IMR-90 (cell line): ENCODE data around the gene RGS9BP. TPM values are rescaled to one million over a fixed set of nuclear protein-coding genes. Genes with fewer than 3 reads are reported as not detected.
"Not testable (repeated sequence)": the region's sequence is repeated elsewhere in the genome, so short reads cannot be mapped to it uniquely, and the experiment has no call there.

Experiments
- ATAC-seq: fragments of 200-7000 bp; cut with Tn5 transposase; 2 replicates; pipeline ENCODE4 v1.9.1; 2020; ENCODE audit warnings: low read depth, mild to moderate bottlenecking, moderate library complexity
- BruUV-seq: library from RNA; stranded (reverse); fragments of 400-500 nt; replicated peaks from 2 replicates; lab custom pipeline; 2021; lab: Mats Ljungman, UMichigan
- CTCF ChIA-PET: fragments of 300-600 bp; formaldehyde crosslinking; extraction: SDS; loops from one replicate; lab custom pipeline; 2021; ENCODE audit warnings: antibody characterized with exemption; lab: Yijun Ruan, JAX
- POLR2A ChIA-PET: fragments of 300-600 bp; sonication (Branson Sonifier 250); formaldehyde crosslinking; loops from one replicate; lab custom pipeline; 2022; ENCODE audit warnings: antibody characterized with exemption; ENCODE audit not compliant: unreplicated experiment; lab: Charles Lee
- DNase-seq: peaks from one replicate; pipeline ENCODE4 v3.0.0; 2013
- H2AFZ ChIP-seq: replicated peaks from 2 replicates; pipeline ENCODE3; 2013; ENCODE audit warnings: low read length, mild to moderate bottlenecking; ENCODE audit not compliant: poor library complexity
- H2AK5ac ChIP-seq: 2 replicates; pipeline ENCODE4 v1.6.1; 2013; ENCODE audit warnings: low read depth, low read length, inconsistent platforms
- H2AK9ac ChIP-seq: replicated peaks from 2 replicates; pipeline ENCODE3; 2013; ENCODE audit warnings: mild to moderate bottlenecking, low read depth, low read length, moderate library complexity; ENCODE audit not compliant: poor library complexity
- H2BK120ac ChIP-seq: 2 replicates; pipeline ENCODE4 v1.6.1; 2013; ENCODE audit warnings: low read depth, low read length, inconsistent platforms
- H2BK15ac ChIP-seq: 3 replicates; pipeline ENCODE4 v1.6.1; 2013; ENCODE audit warnings: low read depth, low read length, inconsistent platforms
- H2BK20ac ChIP-seq: 2 replicates; pipeline ENCODE4 v1.6.1; 2013; ENCODE audit warnings: low read depth, mild to moderate bottlenecking, inconsistent platforms, low read length, moderate library complexity
- H2BK5ac ChIP-seq: 2 replicates; pipeline ENCODE4 v1.6.1; 2013; ENCODE audit warnings: mild to moderate bottlenecking, low read depth, low read length, inconsistent platforms; ENCODE audit not compliant: poor library complexity, severe bottlenecking
- H3K14ac ChIP-seq: replicated peaks from 2 replicates; pipeline ENCODE4 v1.6.1; 2013; ENCODE audit warnings: low read depth, low read length, inconsistent platforms
- H3K18ac ChIP-seq: 2 replicates; pipeline ENCODE4 v1.6.1; 2013; ENCODE audit warnings: low read depth, low read length, control low read depth
- H3K23ac ChIP-seq: 2 replicates; pipeline ENCODE4 v1.6.1; 2013; ENCODE audit warnings: low read depth, low read length, inconsistent platforms
- H3K27ac ChIP-seq: 2 replicates; pipeline ENCODE4 v1.5.1; 2013; ENCODE audit warnings: mild to moderate bottlenecking, control low read depth, low read length; ENCODE audit not compliant: insufficient read depth
- H3K27me3 ChIP-seq: 2 replicates; pipeline ENCODE4 v1.6.1; 2013; ENCODE audit warnings: low read length; ENCODE audit not compliant: control insufficient read depth, insufficient read depth
- H3K36me3 ChIP-seq: 2 replicates; pipeline ENCODE4 v1.6.1; 2013; ENCODE audit warnings: low read length, mixed read lengths; ENCODE audit not compliant: control insufficient read depth, insufficient read depth
- H3K4ac ChIP-seq: 2 replicates; pipeline ENCODE4 v1.6.1; 2013; ENCODE audit warnings: low read depth, low read length, inconsistent platforms
- H3K4me1 ChIP-seq: 2 replicates; pipeline ENCODE4 v1.6.1; 2013; ENCODE audit warnings: low read length, mixed read lengths; ENCODE audit not compliant: control insufficient read depth, insufficient read depth
- H3K4me2 ChIP-seq: 2 replicates; pipeline ENCODE4 v1.6.1; 2013; ENCODE audit warnings: low read depth, mild to moderate bottlenecking, control low read depth, low read length, moderate library complexity
- H3K4me3 ChIP-seq: 2 replicates; pipeline ENCODE4 v1.5.1; 2013; ENCODE audit warnings: low read depth, mild to moderate bottlenecking, control low read depth, low read length, moderate library complexity; ENCODE audit not compliant: insufficient read depth
- H3K56ac ChIP-seq: 2 replicates; pipeline ENCODE4 v1.6.1; 2013; ENCODE audit warnings: low read length, inconsistent platforms; ENCODE audit not compliant: insufficient read depth; ENCODE audit errors: extremely low read depth
- H3K79me1 ChIP-seq, 2 experiments: 2 replicates each; pipeline ENCODE4 v1.6.1; 2013; ENCODE audit warnings: low read length in 2 of 2, inconsistent platforms in 1 of 2, low read depth in 1 of 2
- H3K9ac ChIP-seq: 2 replicates; pipeline ENCODE4 v1.6.1; 2013; ENCODE audit warnings: low read depth, low read length, control low read depth
- H3K9me1 ChIP-seq: 2 replicates; pipeline ENCODE4 v1.6.1; 2013; ENCODE audit warnings: low read length, inconsistent platforms; ENCODE audit not compliant: insufficient read depth
- H3K9me3 ChIP-seq: 2 replicates; pipeline ENCODE4 v1.6.1; 2013; ENCODE audit warnings: low read length; ENCODE audit not compliant: control insufficient read depth, insufficient read depth
- H4K20me1 ChIP-seq: 2 replicates; pipeline ENCODE4 v1.6.1; 2013; ENCODE audit warnings: low read length, inconsistent platforms; ENCODE audit not compliant: insufficient read depth
- H4K5ac ChIP-seq: 2 replicates; pipeline ENCODE4 v1.6.1; 2013; ENCODE audit warnings: mild to moderate bottlenecking, low read depth, low read length, control low read depth
- H4K8ac ChIP-seq, 2 experiments: 2 replicates each; pipeline ENCODE4 v1.6.1; 2013; ENCODE audit warnings: low read depth in 2 of 2, low read length in 2 of 2, control low read depth in 1 of 2, inconsistent platforms in 1 of 2
- H4K91ac ChIP-seq: 2 replicates; pipeline ENCODE4 v1.6.1; 2013; ENCODE audit warnings: low read depth, low read length, inconsistent platforms; ENCODE audit not compliant: insufficient read depth
- WGBS, 2 experiments: methylation state at CpG; one replicate each; pipeline versions ENCODE4 v1.1.5 to v1.1.7; 2013; ENCODE audit warnings: missing lambda C conversion rate in 2 of 2; ENCODE audit not compliant: insufficient read length in 1 of 2; ENCODE audit errors: extremely low coverage in 2 of 2; 5-methylcytosine and 5-hydroxymethylcytosine counted together
- dilution Hi-C: fragments of 300-500 bp; cut with HindIII; formaldehyde crosslinking; loops from one replicate; pipeline ENCODE4 v1.14.3; 2018; ENCODE audit warnings: low sequenced_read_pairs; ENCODE audit not compliant: unreplicated experiment
- in situ Hi-C: fragments of 300-500 bp; cut with MboI; formaldehyde crosslinking; loops from 3 replicates; pipeline ENCODE4 v1.14.3; 2019; ENCODE audit warnings: low sequenced_read_pairs, inconsistent platforms, mixed read lengths
- intact Hi-C: fragments of 100-400 bp; cut with micrococcal nuclease; formaldehyde crosslinking; loops from 2 replicates; pipeline ENCODE4 v1.10.0; 2022
- polyA plus RNA-seq, 3 experiments: library from polyadenylated mRNA; depleted of rRNA; stranded (reverse); fragments of >200 nt; gene quantifications; 2 replicates each; pipeline ENCODE4 v1.2.3, GENCODE V29; 2012; ENCODE audit warnings: low replicate concordance in 1 of 3
- total RNA-seq: library from RNA; depleted of rRNA; stranded (reverse); fragments of >200 nt; gene quantifications from 2 replicates; pipeline ENCODE4 v1.2.3, GENCODE V29; 2012

The RGS9BP gene
- total and polyA plus RNA-seq, 2 of the 4 experiments (the other 2 are of a cell fraction), result 0.03 to 0.18 TPM

- ChIA-PET CTCF (interaction anchor here (0.7 kb wide), 1 partner anchor 321 kb away, joined by 3 read pairs; no protein-coding TSS in a partner anchor), POLR2A (interaction anchor here (0.6 kb wide), 1 partner anchor 356 kb away, joined by 5 read pairs; no protein-coding TSS in a partner anchor)
- ATAC-seq, H3K4me2 ChIP-seq, H2AK9ac ChIP-seq, H3K27me3 ChIP-seq, H4K5ac ChIP-seq, H2BK15ac ChIP-seq, H3K27ac ChIP-seq, H4K91ac ChIP-seq, H3K56ac ChIP-seq, H2BK120ac ChIP-seq, in situ Hi-C loops, H3K9me1 ChIP-seq, H3K4ac ChIP-seq, H3K14ac ChIP-seq, H3K18ac ChIP-seq, H2AFZ ChIP-seq, H2BK20ac ChIP-seq, H3K4me3 ChIP-seq, H2BK5ac ChIP-seq, H3K23ac ChIP-seq, intact Hi-C loops, H4K8ac ChIP-seq, DNase-seq, dilution Hi-C loops, H3K9ac ChIP-seq, H4K20me1 ChIP-seq, BruUV-seq, H3K9me3 ChIP-seq, H2AK5ac ChIP-seq, H3K4me1 ChIP-seq: not testable (repeated sequence)
- WGBS, 2 experiments, result 86% methylated on average over 1 of the region's 3 CpGs; no CpG with 5 or more reads in 1 of the 2 experiments
- Histone ChIP-seq H3K36me3 (peaks cover 13% of the 10 kb centered on the region), H3K79me1 (peaks cover 10 to 39% of the 10 kb centered on the region in 2 experiments)
Observed at GRCh38 chr19:32696771-32697170, 21.1 kb downstream of the RGS9BP start.

GRCh38 chr19:32700129-32700528 lies 24.5 kb downstream of the RGS9BP start:
- H3K79me1 ChIP-seq, result peaks cover 0 to 21% of the 10 kb centered on the region in 2 experiments; a peak in 3 of 4 replicates
- H3K14ac ChIP-seq, H3K4me1 ChIP-seq, BruUV-seq, H4K8ac ChIP-seq, ATAC-seq, H2AK9ac ChIP-seq, H3K4ac ChIP-seq, H3K9me3 ChIP-seq, H3K18ac ChIP-seq, H4K91ac ChIP-seq, H3K56ac ChIP-seq, H4K20me1 ChIP-seq, H2BK15ac ChIP-seq, DNase-seq, intact Hi-C loops, H3K23ac ChIP-seq, H4K5ac ChIP-seq, in situ Hi-C loops, H3K4me2 ChIP-seq, H3K9ac ChIP-seq, CTCF ChIA-PET, H3K27me3 ChIP-seq, dilution Hi-C loops, H2BK5ac ChIP-seq, H3K4me3 ChIP-seq, H2BK20ac ChIP-seq, H2AK5ac ChIP-seq, H2BK120ac ChIP-seq, H3K36me3 ChIP-seq, H2AFZ ChIP-seq, H3K27ac ChIP-seq, H3K9me1 ChIP-seq: not testable (repeated sequence)
- WGBS, 2 experiments, result 100% methylated on average over 5 of the region's 7 CpGs; no CpG with 5 or more reads in 1 of the 2 experiments
- POLR2A ChIA-PET, result interaction anchor here (0.7 kb wide), 1 partner anchor 19 kb away, joined by 4 read pairs; no protein-coding TSS in a partner anchor
